ENCODE data around the gene MARCHF2.
"Not testable (repeated sequence)": the region's sequence is repeated elsewhere in the genome, so short reads cannot be mapped to it uniquely, and the experiment has no call there.

The MARCHF2 gene

GRCh38 chr19:8412783-8413628, at the start of gene MARCHF2:
TSS of gene MARCHF2 (plus strand) at chr19:8413305. CDS start at chr19:8421841, 8,536 bp downstream.
- DNase-seq = peak; percentile 95

DNA sequence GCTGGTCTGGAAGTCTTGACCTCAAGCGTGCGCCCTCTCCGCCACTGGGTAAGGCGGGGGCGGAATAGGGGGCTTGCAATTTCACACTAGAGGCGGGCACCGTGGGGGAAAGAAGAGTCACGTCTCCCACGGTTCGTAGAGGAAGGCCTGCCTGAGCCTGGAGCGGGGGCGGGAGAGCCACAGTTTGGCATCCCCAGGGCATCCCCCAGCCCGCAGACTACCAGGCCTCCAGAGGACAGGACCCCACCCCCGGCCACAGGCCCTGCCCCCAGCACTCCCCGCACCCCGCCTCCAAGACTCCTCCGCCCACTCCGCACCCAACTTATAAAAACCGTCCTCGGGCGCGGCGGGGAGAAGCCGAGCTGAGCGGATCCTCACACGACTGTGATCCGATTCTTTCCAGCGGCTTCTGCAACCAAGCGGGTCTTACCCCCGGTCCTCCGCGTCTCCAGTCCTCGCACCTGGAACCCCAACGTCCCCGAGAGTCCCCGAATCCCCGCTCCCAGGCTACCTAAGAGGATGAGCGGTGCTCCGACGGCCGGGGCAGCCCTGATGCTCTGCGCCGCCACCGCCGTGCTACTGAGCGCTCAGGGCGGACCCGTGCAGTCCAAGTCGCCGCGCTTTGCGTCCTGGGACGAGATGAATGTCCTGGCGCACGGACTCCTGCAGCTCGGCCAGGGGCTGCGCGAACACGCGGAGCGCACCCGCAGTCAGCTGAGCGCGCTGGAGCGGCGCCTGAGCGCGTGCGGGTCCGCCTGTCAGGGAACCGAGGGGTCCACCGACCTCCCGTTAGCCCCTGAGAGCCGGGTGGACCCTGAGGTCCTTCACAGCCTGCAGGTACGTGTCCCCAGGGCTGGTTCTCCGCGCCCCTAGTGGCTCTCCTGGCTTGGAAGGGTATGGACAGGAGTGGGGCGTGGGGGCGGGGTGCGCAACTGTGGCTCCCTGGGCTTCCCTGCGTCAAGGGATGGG, 49.0 kb upstream of the MARCHF2 start, which contains the start of gene ANGPTL4:
TSS of gene ANGPTL4 (plus strand) at position 353 of the 969 bp plus-strand sequence. CDS start at position 520, 167 bp downstream.
- DNase-seq = peak; percentile 65

DNA sequence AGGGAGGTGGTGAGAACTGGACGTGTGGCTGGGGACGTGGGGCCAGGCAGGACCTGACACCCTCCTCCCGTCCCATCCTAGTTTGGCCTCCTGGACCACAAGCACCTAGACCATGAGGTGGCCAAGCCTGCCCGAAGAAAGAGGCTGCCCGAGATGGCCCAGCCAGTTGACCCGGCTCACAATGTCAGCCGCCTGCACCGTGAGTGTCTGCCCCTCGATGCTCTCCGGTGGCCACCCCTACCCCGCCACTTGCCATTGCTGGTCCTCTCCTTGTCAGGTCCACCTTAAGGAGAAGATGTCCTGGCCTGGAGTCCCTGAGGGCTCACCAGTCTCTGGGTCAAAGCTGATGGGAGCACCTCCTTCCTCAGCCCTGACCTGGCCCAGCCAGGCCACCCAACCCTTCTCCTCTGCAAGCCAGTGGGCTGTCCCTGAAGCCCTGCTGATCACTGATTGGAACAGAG, 47.0 kb upstream of the MARCHF2 start:
- no peak for DNase-seq

GRCh38 chr19:8366961-8367326, 46.2 kb upstream of the MARCHF2 start:
- no peak for DNase-seq

- DNase-seq = peak; percentile 98
Measured at GRCh38 chr19:8367327-8368001, 45.6 kb upstream of the MARCHF2 start.

DNA sequence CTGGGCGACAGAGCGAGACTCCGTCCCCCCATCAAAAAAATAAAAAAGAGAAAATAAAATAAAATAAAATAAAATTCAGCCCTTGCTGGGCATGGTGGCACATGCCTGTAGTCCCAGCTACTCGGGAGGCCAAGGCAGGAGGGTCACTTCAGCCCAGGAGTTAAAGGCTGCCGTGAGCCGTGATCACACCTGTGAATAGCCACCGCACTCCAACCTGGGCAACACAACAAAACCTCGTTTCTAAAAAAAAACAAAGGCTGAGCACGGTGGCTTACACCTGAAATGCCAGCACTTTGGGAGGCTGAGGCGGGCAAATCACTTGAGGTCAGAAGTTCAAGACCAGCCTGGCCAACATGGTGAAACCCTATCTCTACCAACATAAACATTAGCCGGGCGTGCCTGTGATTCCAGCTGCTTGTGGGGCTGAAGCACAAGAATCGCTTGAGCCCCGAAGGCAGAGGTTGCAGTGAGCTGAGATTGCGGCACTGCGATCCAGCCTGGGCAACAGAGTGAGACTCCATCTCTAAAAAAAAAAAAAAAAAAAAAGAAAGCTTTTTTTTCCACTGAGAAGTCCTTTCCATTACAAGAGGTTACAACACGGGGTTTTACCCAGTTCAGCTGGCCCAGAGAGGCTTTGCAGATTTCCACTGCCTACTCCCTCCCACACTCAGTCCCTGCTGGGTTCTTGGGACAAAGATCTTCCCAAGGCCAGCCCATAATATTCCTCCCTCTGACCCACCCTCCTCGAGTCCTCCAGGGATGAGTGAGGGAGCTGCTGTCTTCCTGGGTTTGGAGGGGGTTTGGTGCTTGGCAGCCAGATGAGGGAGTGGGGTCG, 42.7 kb upstream of the MARCHF2 start:
- no peak for DNase-seq

DNA sequence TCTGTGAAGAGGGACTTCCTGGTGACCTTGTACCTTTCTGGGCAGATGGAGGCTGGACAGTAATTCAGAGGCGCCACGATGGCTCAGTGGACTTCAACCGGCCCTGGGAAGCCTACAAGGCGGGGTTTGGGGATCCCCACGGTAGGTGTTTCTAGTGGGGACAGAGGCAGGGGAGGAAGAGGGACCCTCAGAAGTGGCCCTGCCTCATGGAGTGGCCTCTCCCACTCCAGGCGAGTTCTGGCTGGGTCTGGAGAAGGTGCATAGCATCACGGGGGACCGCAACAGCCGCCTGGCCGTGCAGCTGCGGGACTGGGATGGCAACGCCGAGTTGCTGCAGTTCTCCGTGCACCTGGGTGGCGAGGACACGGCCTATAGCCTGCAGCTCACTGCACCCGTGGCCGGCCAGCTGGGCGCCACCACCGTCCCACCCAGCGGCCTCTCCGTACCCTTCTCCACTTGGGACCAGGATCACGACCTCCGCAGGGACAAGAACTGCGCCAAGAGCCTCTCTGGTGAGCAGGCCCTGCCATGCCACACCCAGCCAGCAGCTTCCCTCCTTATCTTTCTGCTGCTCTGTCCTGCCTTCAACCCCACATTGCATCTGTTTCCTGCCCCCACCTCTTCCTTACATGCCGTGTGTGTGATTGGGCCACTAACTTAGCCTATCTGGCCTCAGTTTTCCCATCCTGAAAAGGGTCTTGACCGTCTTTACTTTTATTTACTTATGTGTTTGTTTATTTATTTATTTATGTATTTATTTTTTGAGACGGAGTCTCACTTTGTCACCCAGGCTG, 41.9 kb upstream of the MARCHF2 start:
- DNase-seq = no peak

DNA sequence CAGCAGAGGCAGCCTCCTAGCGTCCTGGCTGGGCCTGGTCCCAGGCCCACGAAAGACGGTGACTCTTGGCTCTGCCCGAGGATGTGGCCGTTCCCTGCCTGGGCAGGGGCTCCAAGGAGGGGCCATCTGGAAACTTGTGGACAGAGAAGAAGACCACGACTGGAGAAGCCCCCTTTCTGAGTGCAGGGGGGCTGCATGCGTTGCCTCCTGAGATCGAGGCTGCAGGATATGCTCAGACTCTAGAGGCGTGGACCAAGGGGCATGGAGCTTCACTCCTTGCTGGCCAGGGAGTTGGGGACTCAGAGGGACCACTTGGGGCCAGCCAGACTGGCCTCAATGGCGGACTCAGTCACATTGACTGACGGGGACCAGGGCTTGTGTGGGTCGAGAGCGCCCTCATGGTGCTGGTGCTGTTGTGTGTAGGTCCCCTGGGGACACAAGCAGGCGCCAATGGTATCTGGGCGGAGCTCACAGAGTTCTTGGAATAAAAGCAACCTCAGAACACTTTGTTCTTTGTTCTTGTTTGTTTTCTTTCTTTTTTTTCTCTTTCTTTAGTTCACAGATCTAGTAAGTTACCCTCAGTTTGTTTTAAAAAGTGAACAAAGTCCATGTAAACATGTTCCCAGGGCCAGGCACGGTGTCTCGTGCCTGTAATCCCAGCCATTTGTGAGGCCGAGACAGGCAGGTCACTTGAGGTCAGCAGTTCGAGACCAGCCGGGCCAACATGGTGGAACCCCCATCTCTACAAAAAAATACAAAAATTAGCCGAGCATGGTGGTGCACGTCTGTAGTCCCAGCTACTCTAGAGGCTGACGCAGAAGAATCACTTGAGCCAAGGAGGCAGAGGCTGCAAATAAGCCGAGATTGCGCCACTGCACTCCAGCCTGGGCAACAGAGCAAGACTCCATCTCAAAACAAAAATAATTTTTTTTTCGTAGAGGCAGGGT, 39.0 kb upstream of the MARCHF2 start:
- no peak for DNase-seq

DNA sequence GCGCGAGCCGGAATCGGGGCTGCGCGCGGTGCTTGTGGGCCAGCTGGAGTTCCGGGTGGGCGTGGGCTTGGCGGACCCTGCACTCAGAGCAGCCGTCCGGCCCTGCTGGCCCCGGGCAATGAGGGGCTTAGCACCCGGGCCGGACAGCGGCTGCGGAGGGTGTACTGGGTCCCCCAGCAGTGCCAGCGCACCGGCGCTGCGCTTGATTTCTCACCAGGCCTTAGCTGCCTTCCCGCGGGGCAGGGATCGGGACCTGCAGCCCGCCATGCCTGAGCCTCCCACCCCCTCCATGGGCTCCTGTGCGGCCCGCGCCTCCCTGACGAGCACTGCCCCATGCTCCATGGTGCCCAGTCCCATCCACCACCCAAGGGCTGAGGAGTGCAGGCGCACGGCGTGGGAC, 37.3 kb upstream of the MARCHF2 start:
- DNase-seq = not testable (repeated sequence)

GRCh38 chr19:8376373-8376974, 36.6 kb upstream of the MARCHF2 start:
- DNase-seq = not testable (repeated sequence)

DNA sequence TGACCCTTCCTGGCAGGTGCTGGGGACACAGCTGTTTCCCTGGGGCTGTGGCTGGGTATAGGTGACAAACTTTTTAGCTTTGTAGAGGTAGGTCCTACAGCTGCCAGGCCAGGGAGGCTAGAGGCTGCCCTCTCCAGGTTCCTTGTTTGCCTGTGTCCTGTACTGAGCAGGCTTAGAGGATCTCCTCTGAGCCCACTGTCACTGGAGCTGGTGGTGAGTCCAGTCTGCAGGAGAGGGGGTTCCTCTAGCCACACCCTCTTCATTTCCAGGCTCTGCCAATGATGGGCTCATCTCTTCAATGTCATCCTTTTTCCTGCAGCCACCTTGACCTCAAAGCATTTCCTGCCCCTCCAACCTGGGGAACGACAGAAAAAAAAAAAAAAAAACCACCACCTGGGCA, 35.5 kb upstream of the MARCHF2 start:
- no peak for DNase-seq

DNA sequence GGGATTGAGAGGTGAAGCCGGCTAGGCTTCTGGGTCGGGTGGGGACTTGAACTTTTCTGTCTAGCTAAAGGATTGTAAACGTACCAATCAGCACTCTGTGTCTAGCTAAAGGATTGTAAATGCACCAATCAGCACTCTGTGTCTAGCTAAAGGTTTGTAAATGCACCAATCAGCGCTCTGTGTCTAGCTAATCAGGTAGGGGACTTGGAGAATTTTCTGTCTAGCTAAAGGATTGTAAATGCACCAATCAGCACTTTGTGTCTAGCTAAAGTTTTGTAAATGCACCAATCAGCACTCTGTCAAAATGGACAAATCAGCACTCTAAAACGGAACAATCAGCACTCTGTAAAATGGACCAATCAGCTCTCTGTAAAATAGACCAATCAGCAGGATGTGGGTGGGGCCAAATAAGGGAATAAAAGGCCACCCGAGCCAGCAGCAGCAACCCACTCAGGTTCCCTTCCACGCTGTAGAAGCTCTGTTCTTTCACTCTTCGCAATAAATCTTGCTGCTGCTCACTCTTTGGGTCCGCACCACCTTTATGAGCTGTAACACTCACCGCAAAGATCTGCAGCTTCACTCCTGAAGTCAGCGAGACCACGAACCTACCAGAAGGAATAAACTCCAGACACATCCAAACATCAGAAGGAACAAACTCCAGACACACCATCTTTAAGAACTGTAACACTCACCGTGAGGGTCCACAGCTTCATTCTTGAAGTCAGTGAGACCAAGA, 33.8 kb upstream of the MARCHF2 start:
- not testable (repeated sequence) for DNase-seq

DNA sequence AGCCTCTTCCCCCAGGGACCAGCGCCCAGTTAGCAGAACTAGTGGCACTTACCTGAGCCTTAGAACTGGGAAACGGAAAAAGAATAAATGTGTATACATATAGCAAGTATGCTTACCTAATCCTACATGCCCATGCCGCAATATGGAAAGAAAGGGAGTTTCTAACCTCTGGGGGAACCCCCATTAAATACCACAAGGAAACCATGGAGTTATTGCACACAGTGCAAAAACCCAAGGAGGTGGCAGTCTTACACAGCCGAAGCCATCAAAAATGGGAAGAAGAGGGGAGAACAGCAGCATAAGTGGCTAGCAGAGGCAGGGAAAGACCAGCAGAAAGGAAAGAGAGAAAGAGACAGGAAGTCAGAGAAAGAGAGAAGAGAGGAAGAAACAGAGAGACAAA, 28.5 kb upstream of the MARCHF2 start:
- DNase-seq = not testable (repeated sequence)

DNA sequence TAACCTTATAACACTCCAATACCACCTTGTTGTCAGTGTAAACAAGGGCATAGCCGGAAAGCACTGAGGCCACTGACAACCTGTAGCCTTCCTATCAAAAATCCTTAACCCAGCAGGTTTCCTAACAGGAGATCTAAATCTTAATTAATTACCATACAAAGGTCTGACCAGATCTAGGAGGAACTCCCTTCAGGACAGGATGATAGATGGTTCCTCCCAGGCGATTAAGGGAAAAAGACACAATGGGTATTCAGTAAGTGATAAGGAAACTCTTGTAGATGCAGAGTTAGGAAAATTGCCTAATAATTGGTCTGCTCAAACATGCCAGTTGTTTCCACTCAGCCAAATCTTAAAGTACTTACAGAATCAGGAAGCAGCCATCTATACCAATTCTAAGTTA, 28.0 kb upstream of the MARCHF2 start:
- DNase-seq = not testable (repeated sequence)

GRCh38 chr19:8385566-8385965, 27.5 kb upstream of the MARCHF2 start:
- not testable (repeated sequence) for DNase-seq

GRCh38 chr19:8386419-8386818, 26.7 kb upstream of the MARCHF2 start:
- not testable (repeated sequence) for DNase-seq

GRCh38 chr19:8386990-8387389, 26.1 kb upstream of the MARCHF2 start:
- DNase-seq = no peak

Measured in fibroblast of skin of right biceps (primary cell).